COLO668 (cell line): ENCODE data around the gene DDX51.
"Not testable (repeated sequence)": the region's sequence is repeated elsewhere in the genome, so short reads cannot be mapped to it uniquely, and the experiment has no call there.

Experiments
- DNase-seq: peaks from one replicate; lab custom pipeline; 2025; ENCODE audit not compliant: unreplicated experiment; lab: John Stamatoyannopoulos, UW

DDX51 gene

GRCh38 chr12:132141976-132142678 lies 2.0 kb downstream of the DDX51 start:
- no peak for DNase-seq

- DNase-seq = no peak
Measured at GRCh38 chr12:132140918-132141841, 2.9 kb downstream of the DDX51 start.

DNA sequence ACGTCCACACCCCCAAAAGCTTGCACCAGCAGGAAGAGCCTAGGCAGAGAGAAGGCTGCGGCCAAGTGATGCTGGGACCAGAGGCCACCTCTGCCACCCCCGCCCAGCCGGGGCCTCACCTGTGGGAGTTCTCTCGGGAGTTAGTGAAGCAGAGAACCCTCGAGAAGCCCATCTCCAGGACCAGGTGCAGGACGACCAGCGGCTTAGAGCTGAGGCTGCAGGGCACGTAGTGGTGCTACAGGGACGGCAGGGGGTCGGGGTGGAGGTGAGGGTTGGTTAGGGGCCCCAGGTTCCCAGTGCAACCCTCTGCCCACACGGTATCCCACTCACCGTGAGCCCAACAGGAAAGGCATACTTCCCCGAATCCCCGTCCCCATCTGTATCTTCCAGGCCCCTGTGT lies 3.6 kb downstream of the DDX51 start:
- no peak for DNase-seq

GRCh38 chr12:132139912-132140311 lies 4.2 kb downstream of the DDX51 start:
- DNase-seq = no peak

GRCh38 chr12:132138941-132139871 lies 4.9 kb downstream of the DDX51 start:
- DNase-seq = no peak

DNA sequence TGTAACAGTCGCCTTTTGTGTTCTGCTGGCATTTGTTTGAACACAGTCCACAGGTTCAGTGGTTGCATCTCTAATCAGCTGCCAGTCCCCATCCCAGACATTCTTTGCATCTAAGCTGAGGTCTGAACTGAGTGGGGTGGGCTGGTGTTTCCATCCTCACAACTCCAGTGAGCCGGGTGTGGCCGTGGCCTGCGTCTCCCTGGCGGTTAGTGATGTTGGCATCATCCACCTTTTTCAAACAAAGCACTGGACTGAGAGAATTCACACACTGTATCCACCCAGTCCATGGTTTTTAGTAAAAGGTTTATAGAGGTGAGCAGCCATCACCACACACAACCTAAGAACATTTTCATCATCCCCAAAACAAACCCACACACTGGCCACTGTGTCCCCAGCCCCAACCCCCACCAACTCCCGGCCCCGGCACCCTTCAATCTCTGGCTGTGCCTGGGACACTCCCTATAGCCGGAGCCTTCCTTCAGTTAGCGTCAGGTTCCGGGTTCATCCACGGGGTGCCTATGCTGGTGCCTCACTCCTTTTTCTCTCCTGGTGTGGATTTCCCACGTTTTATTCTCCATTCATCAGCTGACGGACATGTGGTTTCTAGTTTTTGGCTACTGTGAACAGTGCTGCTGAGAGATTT lies 6.5 kb downstream of the DDX51 start:
- DNase-seq = no peak

DNA sequence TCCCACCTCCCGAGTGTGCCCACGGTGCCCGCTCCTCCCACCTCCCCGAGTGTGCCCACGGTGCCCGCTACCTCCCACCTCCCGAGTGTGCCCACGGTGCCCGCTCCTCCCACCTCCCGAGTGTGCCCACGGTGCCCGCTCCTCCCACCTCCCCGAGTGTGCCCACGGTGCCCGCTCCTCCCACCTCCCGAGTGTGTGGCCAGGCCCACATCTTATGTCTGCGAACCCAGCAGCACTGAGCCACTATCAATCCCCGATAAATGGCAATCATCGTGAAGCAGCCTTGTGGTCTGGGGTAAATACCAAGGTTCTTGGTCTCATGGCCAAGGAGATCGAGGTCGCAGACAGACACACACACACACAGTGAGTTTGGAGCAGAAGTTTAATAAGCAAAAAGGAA lies 7.9 kb downstream of the DDX51 start:
- not testable (repeated sequence) for DNase-seq

DNA sequence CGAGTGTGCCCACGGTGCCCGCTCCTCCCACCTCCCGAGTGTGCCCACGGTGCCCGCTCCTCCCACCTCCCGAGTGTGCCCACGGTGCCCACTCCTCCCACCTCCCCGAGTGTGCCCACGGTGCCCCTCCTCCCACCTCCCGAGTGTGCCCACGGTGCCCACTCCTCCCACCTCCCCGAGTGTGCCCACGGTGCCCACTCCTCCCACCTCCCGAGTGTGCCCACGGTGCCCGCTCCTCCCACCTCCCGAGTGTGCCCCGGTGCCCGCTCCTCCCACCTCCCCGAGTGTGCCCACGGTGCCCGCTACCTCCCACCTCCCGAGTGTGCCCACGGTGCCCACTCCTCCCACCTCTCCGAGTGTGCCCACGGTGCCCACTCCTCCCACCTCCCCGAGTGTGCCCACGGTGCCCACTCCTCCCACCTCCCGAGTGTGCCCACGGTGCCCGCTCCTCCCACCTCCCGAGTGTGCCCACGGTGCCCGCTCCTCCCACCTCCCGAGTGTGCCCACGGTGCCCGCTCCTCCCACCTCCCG lies 9.4 kb downstream of the DDX51 start:
- not testable (repeated sequence) for DNase-seq

GRCh38 chr12:132133952-132134652 lies 10.0 kb downstream of the DDX51 start:
- DNase-seq = peak; percentile 61

GRCh38 chr12:132132609-132133430 lies 11.3 kb downstream of the DDX51 start:
- DNase-seq = no peak

GRCh38 chr12:132131952-132132351 lies 12.2 kb downstream of the DDX51 start:
- no peak for DNase-seq

- DNase-seq = no peak
Measured at GRCh38 chr12:132131229-132131628, 12.9 kb downstream of the DDX51 start.

DNA sequence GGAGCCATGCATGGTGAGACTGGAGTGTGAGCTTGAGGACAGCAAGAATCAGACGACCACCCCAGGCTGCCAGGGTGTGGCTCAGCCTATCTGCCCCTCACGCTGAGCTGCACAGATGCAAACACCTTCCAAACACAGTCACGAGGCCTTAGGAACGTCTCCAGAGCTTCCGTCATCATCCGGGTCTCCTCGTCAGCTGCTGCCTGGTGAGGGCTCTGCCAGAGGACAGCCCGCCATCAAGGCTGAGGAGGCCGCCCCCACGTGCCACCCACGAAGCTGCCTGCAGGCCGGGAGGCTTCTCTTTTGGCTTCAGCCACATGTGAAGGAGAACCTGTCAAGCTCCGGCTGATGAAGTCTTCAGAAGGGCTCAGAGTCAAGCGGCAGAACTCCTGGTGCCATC lies 13.4 kb downstream of the DDX51 start:
- DNase-seq = no peak

- no peak for DNase-seq
Measured at GRCh38 chr12:132129007-132129406, 15.1 kb downstream of the DDX51 start.

GRCh38 chr12:132127041-132127440 lies 17.1 kb downstream of the DDX51 start:
- no peak for DNase-seq

DNA sequence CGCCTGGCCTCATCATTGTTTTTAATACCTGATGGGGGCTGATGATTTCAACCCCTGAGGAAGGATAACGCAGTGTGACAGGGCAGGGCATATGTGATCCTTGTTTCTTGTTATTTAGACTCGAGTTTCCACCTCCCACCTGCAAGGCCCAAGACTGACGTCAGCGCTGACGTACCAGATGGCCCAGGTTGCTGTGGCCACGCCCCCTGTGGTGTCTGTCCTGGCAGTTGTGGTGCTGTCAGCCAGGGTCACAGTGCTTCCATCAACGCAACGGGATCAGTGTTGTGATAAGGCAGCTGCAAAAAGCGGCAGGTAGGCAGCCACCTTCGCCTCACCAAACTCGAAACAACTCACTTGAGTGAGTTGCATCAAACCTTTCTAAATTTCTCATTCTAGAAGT lies 18.4 kb downstream of the DDX51 start:
- no peak for DNase-seq

DNA sequence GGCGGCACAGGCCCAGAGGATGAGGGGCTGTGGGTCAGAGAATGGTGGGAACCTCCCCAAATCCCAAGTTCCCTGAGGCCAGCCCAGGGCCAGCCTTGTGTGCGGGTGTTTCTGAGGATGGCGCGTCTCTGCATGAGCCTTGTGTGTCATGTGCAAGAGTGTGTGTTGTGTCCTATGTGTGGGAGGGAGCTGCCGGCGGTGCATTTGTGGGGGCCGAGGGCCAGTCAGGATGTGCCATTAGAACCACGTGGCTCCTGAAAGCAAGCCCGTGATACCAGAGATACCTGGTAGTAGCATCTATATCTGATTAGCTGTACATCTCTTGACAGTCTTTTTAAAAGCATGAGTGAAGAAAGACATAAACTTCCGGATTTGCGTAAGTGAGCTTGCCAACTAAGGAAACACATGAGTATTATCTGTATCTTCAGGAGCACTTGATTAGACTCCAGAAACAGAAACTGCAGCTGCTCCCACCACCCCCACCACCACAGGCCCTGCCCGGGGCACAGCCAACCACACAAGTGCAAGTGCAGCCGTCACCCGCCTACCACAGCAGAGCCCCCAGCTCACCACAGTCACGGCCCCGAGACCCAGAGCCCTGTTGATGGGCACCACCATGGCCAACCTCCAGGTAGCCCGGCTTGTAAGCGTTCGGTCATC lies 19.2 kb downstream of the DDX51 start:
- no peak for DNase-seq

DNA sequence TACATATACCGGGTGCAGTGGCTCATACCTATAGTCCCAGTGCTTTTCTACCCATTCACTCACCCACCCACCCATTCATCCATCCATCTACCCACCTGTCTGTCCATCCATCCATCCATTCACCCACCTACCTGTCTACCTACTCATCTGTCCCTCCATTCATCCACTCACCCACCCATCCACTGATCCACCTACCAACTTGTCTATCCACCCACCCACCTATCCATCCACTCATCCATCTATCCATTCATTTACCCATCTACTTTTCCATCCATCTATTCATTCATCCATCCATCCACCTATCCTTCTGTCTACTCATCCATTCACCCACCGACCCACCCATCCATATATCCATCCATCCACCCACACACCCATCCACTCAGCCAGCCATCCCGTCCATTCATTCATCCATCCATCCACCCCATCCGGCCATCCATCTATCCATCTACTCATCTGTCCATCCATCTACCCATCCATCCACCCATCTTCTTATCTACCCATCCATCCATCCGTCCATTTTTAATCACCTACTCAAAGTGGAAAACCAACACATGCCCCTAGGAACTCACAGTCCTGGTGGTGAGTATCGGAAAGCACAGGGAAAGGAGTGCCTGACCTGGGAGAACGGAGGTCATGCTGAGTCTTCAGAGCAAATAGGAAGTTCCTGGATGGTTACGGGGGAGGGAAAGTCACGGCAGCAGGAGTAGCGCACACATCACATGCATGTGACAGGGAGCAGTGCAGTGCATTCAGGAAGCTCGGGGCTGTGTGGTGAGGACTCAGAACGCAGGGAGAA lies 20.0 kb downstream of the DDX51 start:
- DNase-seq = no peak
